H9 (cell line): ENCODE data around the gene KRT32. TPM values are rescaled to one million over a fixed set of nuclear protein-coding genes. Genes with fewer than 3 reads are reported as not detected.

Experiments used
- DNase-seq: peaks from one replicate; pipeline ENCODE4 v3.0.0-alpha.2; 2017
- H2AFZ ChIP-seq: one replicate; pipeline ENCODE4 v1.6.1; 2013; ENCODE audit warnings: mild to moderate bottlenecking, low read length, control low read depth, moderate library complexity
- H2AK5ac ChIP-seq: 2 replicates; pipeline ENCODE4 v1.6.1; 2013; ENCODE audit warnings: low read length, control low read depth, mixed read lengths; ENCODE audit not compliant: insufficient read length
- H2BK120ac ChIP-seq: one replicate; pipeline ENCODE4 v1.6.1; 2013; ENCODE audit warnings: low read depth, mild to moderate bottlenecking, low read length, control low read depth, inconsistent platforms; ENCODE audit not compliant: poor library complexity, severe bottlenecking
- H2BK12ac ChIP-seq: 2 replicates; pipeline ENCODE4 v1.6.1; 2013; ENCODE audit warnings: low read length, control low read depth, mixed read lengths, low read depth; ENCODE audit not compliant: insufficient read length
- H2BK15ac ChIP-seq: 2 replicates; pipeline ENCODE4 v1.6.1; 2013; ENCODE audit warnings: low read depth, low read length, control low read depth
- H2BK20ac ChIP-seq: one replicate; pipeline ENCODE4 v1.6.1; 2013; ENCODE audit warnings: low read depth, mild to moderate bottlenecking, low read length, control low read depth, inconsistent platforms; ENCODE audit not compliant: poor library complexity, severe bottlenecking
- H2BK5ac ChIP-seq: 2 replicates; pipeline ENCODE4 v1.6.1; 2013; ENCODE audit warnings: low read length, control low read depth, mixed read lengths; ENCODE audit not compliant: insufficient read length
- H3K14ac ChIP-seq: 2 replicates; pipeline ENCODE4 v1.6.1; 2013; ENCODE audit warnings: low read length, control low read depth; ENCODE audit not compliant: insufficient read depth
- H3K18ac ChIP-seq: 2 replicates; pipeline ENCODE4 v1.6.1; 2013; ENCODE audit warnings: low read depth, mild to moderate bottlenecking, mixed read lengths, low read length, control low read depth; ENCODE audit not compliant: insufficient read length
- H3K23ac ChIP-seq: 2 replicates; pipeline ENCODE4 v1.6.1; 2013; ENCODE audit warnings: low read length, control low read depth, mixed read lengths, low read depth; ENCODE audit not compliant: insufficient read length
- H3K23me2 ChIP-seq: 2 replicates; pipeline ENCODE4 v1.6.1; 2013; ENCODE audit warnings: low read depth, mild to moderate bottlenecking, mixed read lengths, low read length, control low read depth; ENCODE audit not compliant: insufficient read length, poor library complexity, severe bottlenecking
- H3K27ac ChIP-seq: 2 replicates; pipeline ENCODE4 v1.5.1; 2013; ENCODE audit warnings: low read length, control low read depth, mixed read lengths, low read depth; ENCODE audit not compliant: insufficient read length
- H3K27me3 ChIP-seq: 2 replicates; pipeline ENCODE4 v1.6.1; 2013; ENCODE audit warnings: low read length, control low read depth, inconsistent platforms; ENCODE audit not compliant: insufficient read depth
- H3K4ac ChIP-seq: 2 replicates; pipeline ENCODE4 v1.6.1; 2013; ENCODE audit warnings: low read depth, mild to moderate bottlenecking, control low read depth, inconsistent platforms, low read length, moderate library complexity
- H3K4me1 ChIP-seq: 2 replicates; pipeline ENCODE4 v1.6.1; 2013; ENCODE audit warnings: low read length, control low read depth, inconsistent platforms; ENCODE audit not compliant: insufficient read depth
- H3K4me2 ChIP-seq: 2 replicates; pipeline ENCODE4 v1.6.1; 2013; ENCODE audit warnings: low read length, control low read depth, mixed read lengths; ENCODE audit not compliant: insufficient read length, insufficient read depth
- H3K56ac ChIP-seq: 2 replicates; pipeline ENCODE4 v1.6.1; 2013; ENCODE audit warnings: low read depth, mild to moderate bottlenecking, mixed read lengths, low read length, control low read depth; ENCODE audit not compliant: insufficient read length
- H3K79me1 ChIP-seq: 2 replicates; pipeline ENCODE4 v1.6.1; 2013; ENCODE audit warnings: low read depth, mild to moderate bottlenecking, moderate library complexity, low read length, control low read depth, inconsistent platforms; ENCODE audit not compliant: insufficient read depth, poor library complexity, severe bottlenecking
- H3K79me2 ChIP-seq: 2 replicates; pipeline ENCODE4 v1.6.1; 2013; ENCODE audit warnings: low read length, control low read depth, inconsistent platforms; ENCODE audit not compliant: insufficient read depth
- H3K9ac ChIP-seq: 2 replicates; pipeline ENCODE4 v1.6.1; 2013; ENCODE audit warnings: low read length, control low read depth, mixed read lengths; ENCODE audit not compliant: insufficient read length; ENCODE audit errors: extremely low read depth
- H3K9me3 ChIP-seq: one replicate; pipeline ENCODE4 v1.6.1; 2013; ENCODE audit warnings: low read depth, low read length, inconsistent platforms; ENCODE audit not compliant: control insufficient read depth
- H3T11ph ChIP-seq: one replicate; pipeline ENCODE4 v1.6.1; 2013; ENCODE audit warnings: mild to moderate bottlenecking, low read length, control low read depth, inconsistent platforms
- H4K20me1 ChIP-seq: one replicate; pipeline ENCODE4 v1.6.1; 2013; ENCODE audit not compliant: control insufficient read depth, insufficient read length, insufficient read depth
- H4K5ac ChIP-seq: 2 replicates; pipeline ENCODE4 v1.6.1; 2013; ENCODE audit warnings: low read depth, mild to moderate bottlenecking, mixed read lengths, low read length, control low read depth; ENCODE audit not compliant: insufficient read length
- H4K8ac ChIP-seq: replicated peaks from 2 replicates; pipeline ENCODE4 v1.6.1; 2013; ENCODE audit warnings: low read length, control low read depth, mixed read lengths, low read depth; ENCODE audit not compliant: insufficient read length
- H4K91ac ChIP-seq: 2 replicates; pipeline ENCODE4 v1.6.1; 2013; ENCODE audit warnings: low read depth, mild to moderate bottlenecking, moderate library complexity, mixed read lengths, low read length, control low read depth; ENCODE audit not compliant: insufficient read length
- H3K27ac Mint-ChIP-seq, 3 experiments: 2 replicates in 2 of 3; 3 replicates in 1 of 3; pipeline ENCODE4 v1.8.0; 2020 to 2021; ENCODE audit warnings: mixed read lengths in 3 of 3, mild to moderate bottlenecking in 1 of 3, moderate library complexity in 1 of 3
- H3K27me3 Mint-ChIP-seq: 2 replicates; pipeline ENCODE4 v1.8.0; 2021; ENCODE audit warnings: low read depth, mild to moderate bottlenecking, moderate library complexity, mixed read lengths
- H3K36me3 Mint-ChIP-seq, 3 experiments: 2 replicates in 2 of 3; 3 replicates in 1 of 3; pipeline ENCODE4 v1.8.0; 2020 to 2021; ENCODE audit warnings: low read depth in 3 of 3, mixed read lengths in 3 of 3; ENCODE audit not compliant: insufficient read depth in 1 of 3
- H3K4me1 Mint-ChIP-seq, 2 experiments: 2 replicates each; pipeline ENCODE4 v1.8.0; 2020; ENCODE audit warnings: mixed read lengths in 2 of 2
- H3K4me3 Mint-ChIP-seq, 2 experiments: 2 replicates in 1 of 2; 3 replicates in 1 of 2; pipeline ENCODE4 v1.8.0; 2020 to 2021; ENCODE audit warnings: mild to moderate bottlenecking in 2 of 2, mixed read lengths in 2 of 2, moderate library complexity in 1 of 2
- H3K9me3 Mint-ChIP-seq, 2 experiments: 2 replicates in 1 of 2; 3 replicates in 1 of 2; pipeline ENCODE4 v1.8.0; 2020; ENCODE audit warnings: mild to moderate bottlenecking in 2 of 2, mixed read lengths in 2 of 2, moderate library complexity in 1 of 2
- WGBS: extraction: QIAGEN DNeasy Blood & Tissue Kit; methylation state at CpG from one replicate; pipeline ENCODE4 v1.1.7; 2013; ENCODE audit warnings: missing lambda C conversion rate, low lambda C conversion rate, mixed read lengths; ENCODE audit not compliant: insufficient read length; ENCODE audit errors: extremely low coverage; 5-methylcytosine and 5-hydroxymethylcytosine counted together
- total RNA-seq: library from RNA; stranded (reverse); gene quantifications from 2 replicates; pipeline ENCODE4 v1.2.1, GENCODE V29; 2021
- TF ChIP-seq, protein P1 (sequence below): fragments of 200-600 bp; sonication (generic); conservative IDR thresholded peaks from 3 replicates; pipeline ENCODE4 v1.8.0; 2021; ENCODE audit warnings: antibody characterized with exemption, mild to moderate bottlenecking

Gene KRT32
- total RNA-seq, 1 experiment from 2014 or later: not detected

- no peak for DNase-seq
- Histone ChIP-seq H3K56ac (no peak overlapping the region), H3K23me2 (no peaks in the 10 kb centered on the region), H2BK20ac (no peak overlapping the region), H3K79me1 (no peaks in the 10 kb centered on the region), H3K4me1 (no peaks in the 10 kb centered on the region), H2BK120ac (no peak overlapping the region), H3K9me3 (no peaks in the 10 kb centered on the region), H4K8ac (no peak overlapping the region), H4K20me1 (no peaks in the 10 kb centered on the region), H2BK12ac (no peak overlapping the region), H3K9ac (no peak overlapping the region), H4K5ac (no peak overlapping the region), H2AK5ac (no peak overlapping the region), H3K4me2 (no peak overlapping the region), H3K27ac (no peak overlapping the region), H3K14ac (no peak overlapping the region), H3K23ac (no peak overlapping the region), H3K4ac (no peak overlapping the region), H3K27me3 (no peaks in the 10 kb centered on the region), H3K79me2 (no peaks in the 10 kb centered on the region), H3T11ph (no peak overlapping the region), H3K18ac (no peak overlapping the region), H2AFZ (no peak overlapping the region), H4K91ac (no peak overlapping the region), H2BK15ac (no peak overlapping the region), H2BK5ac (no peak overlapping the region)
- Mint-ChIP-seq H3K4me3 (no peak overlapping the region), H3K27me3 (peaks cover 15% of the 10 kb centered on the region), H3K9me3 (no peaks in the 10 kb centered on the region; a peak in 1 of 5 replicates), H3K4me1 (peaks cover 6% of the 10 kb centered on the region in 2 experiments), H3K27ac (peak overlapping the region in 1 of 3 experiments; percentile 51; a peak in 1 of 7 replicates), H3K36me3 (no peaks in the 10 kb centered on the region; a peak in 1 of 7 replicates)
- TF ChIP-seq, protein P1, sequence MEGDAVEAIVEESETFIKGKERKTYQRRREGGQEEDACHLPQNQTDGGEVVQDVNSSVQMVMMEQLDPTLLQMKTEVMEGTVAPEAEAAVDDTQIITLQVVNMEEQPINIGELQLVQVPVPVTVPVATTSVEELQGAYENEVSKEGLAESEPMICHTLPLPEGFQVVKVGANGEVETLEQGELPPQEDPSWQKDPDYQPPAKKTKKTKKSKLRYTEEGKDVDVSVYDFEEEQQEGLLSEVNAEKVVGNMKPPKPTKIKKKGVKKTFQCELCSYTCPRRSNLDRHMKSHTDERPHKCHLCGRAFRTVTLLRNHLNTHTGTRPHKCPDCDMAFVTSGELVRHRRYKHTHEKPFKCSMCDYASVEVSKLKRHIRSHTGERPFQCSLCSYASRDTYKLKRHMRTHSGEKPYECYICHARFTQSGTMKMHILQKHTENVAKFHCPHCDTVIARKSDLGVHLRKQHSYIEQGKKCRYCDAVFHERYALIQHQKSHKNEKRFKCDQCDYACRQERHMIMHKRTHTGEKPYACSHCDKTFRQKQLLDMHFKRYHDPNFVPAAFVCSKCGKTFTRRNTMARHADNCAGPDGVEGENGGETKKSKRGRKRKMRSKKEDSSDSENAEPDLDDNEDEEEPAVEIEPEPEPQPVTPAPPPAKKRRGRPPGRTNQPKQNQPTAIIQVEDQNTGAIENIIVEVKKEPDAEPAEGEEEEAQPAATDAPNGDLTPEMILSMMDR: no peak
- WGBS: no CpG with 5 or more reads among the region's 5 CpGs
Observed at GRCh38 chr17:41439375-41439774, 27.8 kb downstream of the KRT32 start.
